ENCODE measurements around the gene CPXM2. TPM values are rescaled to one million over a fixed set of nuclear protein-coding genes. Genes with fewer than 3 reads are reported as not detected.
A peak's percentile ranks its signal among the peaks of the same experiment; 100 is the strongest.

The CPXM2 gene
- total RNA-seq, 1 experiment from 2014 or later, result 0.12 TPM

DNA sequence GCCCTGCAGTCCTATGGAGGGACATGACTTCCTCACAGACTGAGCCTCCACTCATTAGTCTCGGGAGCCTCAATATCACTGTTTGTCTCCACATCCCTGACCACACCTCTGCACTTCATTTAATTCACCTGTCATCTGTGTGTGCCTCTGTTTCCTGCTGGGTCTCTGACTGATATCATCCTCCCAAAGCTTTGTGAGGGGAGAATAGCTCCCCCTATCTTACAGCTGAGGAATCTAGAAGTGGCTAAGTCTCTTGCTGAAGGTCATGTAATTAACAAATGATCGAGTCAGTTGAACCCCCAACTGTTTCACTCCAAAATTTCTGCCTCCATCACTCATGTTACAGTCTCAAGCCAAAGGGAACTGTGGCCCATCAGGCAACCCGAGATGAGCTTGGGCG is 5.5 kb upstream of the CPXM2 start:
- no TSS peak for BruUV-seq (replicated peaks)
- Histone ChIP-seq H3K9me2 (ENCODE audit: insufficient read depth) (no peaks in the 10 kb centered on the region), H3K4me3 (replicated peaks in 1 of 2; ENCODE audit: low read depth in 1 of 2, low read length in 2 of 2) (no peak overlapping the region), H2AFZ (ENCODE audit: low read depth, low read length, poor library complexity, severe bottlenecking) (no peak overlapping the region), H3K9me3 (ENCODE audit: control insufficient read depth in 1 of 2, insufficient read depth in 1 of 2, low read depth in 1 of 2, low read length in 2 of 2) (0 out of 4 replicates have a peak, but pooled peaks cover 0 to 3% of the 10 kb centered on the region in 2 experiments), H3K36me3 (ENCODE audit: control insufficient read depth in 1 of 2, insufficient read depth in 2 of 2, low read length in 2 of 2) (no peaks in the 10 kb centered on the region), H3K9ac (ENCODE audit: low read length) (no peak overlapping the region), H3K4me1 (ENCODE audit: control insufficient read depth in 1 of 2, insufficient read depth in 2 of 2, low read length in 2 of 2) (no peaks in the 10 kb centered on the region), H3K79me2 (ENCODE audit: insufficient read depth, low read length) (no peaks in the 10 kb centered on the region), H3K27ac (ENCODE audit: low read depth, low read length) (no peak overlapping the region), H4K20me1 (ENCODE audit: insufficient read depth) (no peaks in the 10 kb centered on the region), H3K4me2 (ENCODE audit: low read length) (no peak overlapping the region), H3K27me3 (ENCODE audit: insufficient read depth, low read length) (peaks cover 14% of the 10 kb centered on the region)
- ATAC-seq, result peak; percentile 81
- no peak for DNase-seq (ENCODE audit: low read depth, low spot score)
- ChIA-PET POLR2A (no interaction called here), CTCF (interaction anchor here (0.6 to 1.7 kb wide), 13 partner anchors 9 to 564 kb away, joined by 3 to 6 read pairs (median 3); partner anchors contain the start of gene LHPP), RAD21 (ENCODE audit: low non-redundant PET in 1 of 2, low total read pairs in 2 of 2, uncharacterized antibody in 2 of 2, unreplicated experiment in 2 of 2) (interaction anchor here (0.6 to 1.0 kb wide), 3 partner anchors 13 to 315 kb away, joined by 3 to 4 read pairs (median 3); no protein-coding TSS in a partner anchor)
- peak; percentile 61 for TF ChIP-seq RAD21 (IDR thresholded peaks at IDR 0.05; ENCODE audit: low read depth)
- TF ChIP-seq, protein P1, sequence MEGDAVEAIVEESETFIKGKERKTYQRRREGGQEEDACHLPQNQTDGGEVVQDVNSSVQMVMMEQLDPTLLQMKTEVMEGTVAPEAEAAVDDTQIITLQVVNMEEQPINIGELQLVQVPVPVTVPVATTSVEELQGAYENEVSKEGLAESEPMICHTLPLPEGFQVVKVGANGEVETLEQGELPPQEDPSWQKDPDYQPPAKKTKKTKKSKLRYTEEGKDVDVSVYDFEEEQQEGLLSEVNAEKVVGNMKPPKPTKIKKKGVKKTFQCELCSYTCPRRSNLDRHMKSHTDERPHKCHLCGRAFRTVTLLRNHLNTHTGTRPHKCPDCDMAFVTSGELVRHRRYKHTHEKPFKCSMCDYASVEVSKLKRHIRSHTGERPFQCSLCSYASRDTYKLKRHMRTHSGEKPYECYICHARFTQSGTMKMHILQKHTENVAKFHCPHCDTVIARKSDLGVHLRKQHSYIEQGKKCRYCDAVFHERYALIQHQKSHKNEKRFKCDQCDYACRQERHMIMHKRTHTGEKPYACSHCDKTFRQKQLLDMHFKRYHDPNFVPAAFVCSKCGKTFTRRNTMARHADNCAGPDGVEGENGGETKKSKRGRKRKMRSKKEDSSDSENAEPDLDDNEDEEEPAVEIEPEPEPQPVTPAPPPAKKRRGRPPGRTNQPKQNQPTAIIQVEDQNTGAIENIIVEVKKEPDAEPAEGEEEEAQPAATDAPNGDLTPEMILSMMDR (IDR thresholded peaks at IDR 0.05 in 2 of 3, conservative IDR thresholded peaks at IDR 0.05 in 1 of 3; ENCODE audit: borderline replicate concordance in 1 of 3, insufficient read depth in 1 of 3, low read depth in 2 of 3, low read length in 2 of 3), result peak; percentile 37 to 85 (median 81); a peak in 5 of 6 replicates
- TF ChIP-seq EZH2 (IDR thresholded peaks at IDR 0.05), result no peak
- intact Hi-C loops (cut with micrococcal nuclease), result no loop called here

GRCh38 chr10:123896246-123896927 is 4.8 kb upstream of the CPXM2 start:
- ChIA-PET CTCF (interaction anchor here (0.6 to 1.7 kb wide), 8 partner anchors 8 to 312 kb away, joined by 3 to 6 read pairs (median 4); no protein-coding TSS in a partner anchor), POLR2A (no interaction called here), RAD21 (ENCODE audit: low non-redundant PET in 1 of 2, low total read pairs in 2 of 2, uncharacterized antibody in 2 of 2, unreplicated experiment in 2 of 2) (interaction anchor here in 1 of 2 experiments (1.0 kb wide), 1 partner anchor 314 kb away, joined by 3 read pairs; no protein-coding TSS in a partner anchor)
- Histone ChIP-seq H3K9me3 (ENCODE audit: control insufficient read depth in 1 of 2, insufficient read depth in 1 of 2, low read depth in 1 of 2, low read length in 2 of 2) (0 out of 4 replicates have a peak, but pooled peaks cover 0 to 3% of the 10 kb centered on the region in 2 experiments), H3K9me2 (ENCODE audit: insufficient read depth) (no peaks in the 10 kb centered on the region), H3K4me3 (replicated peaks in 1 of 2; ENCODE audit: low read depth in 1 of 2, low read length in 2 of 2) (no peak overlapping the region), H2AFZ (ENCODE audit: low read depth, low read length, poor library complexity, severe bottlenecking) (no peak overlapping the region), H3K4me2 (ENCODE audit: low read length) (no peak overlapping the region), H3K27me3 (ENCODE audit: insufficient read depth, low read length) (peaks cover 14% of the 10 kb centered on the region), H3K9ac (ENCODE audit: low read length) (no peak overlapping the region), H3K79me2 (ENCODE audit: insufficient read depth, low read length) (no peaks in the 10 kb centered on the region), H3K27ac (ENCODE audit: low read depth, low read length) (no peak overlapping the region), H4K20me1 (ENCODE audit: insufficient read depth) (no peaks in the 10 kb centered on the region), H3K36me3 (ENCODE audit: control insufficient read depth in 1 of 2, insufficient read depth in 2 of 2, low read length in 2 of 2) (no peaks in the 10 kb centered on the region), H3K4me1 (ENCODE audit: control insufficient read depth in 1 of 2, insufficient read depth in 2 of 2, low read length in 2 of 2) (no peaks in the 10 kb centered on the region)
- no peak for ATAC-seq
- DNase-seq (ENCODE audit: low read depth, low spot score), result no peak
- BruUV-seq (replicated peaks), result no TSS peak
- intact Hi-C loops (cut with micrococcal nuclease), result no loop called here
- no peak for TF ChIP-seq REST (IDR thresholded peaks at IDR 0.05; ENCODE audit: low read depth)
- TF ChIP-seq EZH2 (IDR thresholded peaks at IDR 0.05), result no peak
- TF ChIP-seq FOSL1 (IDR thresholded peaks at IDR 0.05; ENCODE audit: low read depth), result no peak

All from HCT116 (cell line).